GM19395 (cell line): Measurements from ENCODE around the gene KIF2A.
A peak's percentile ranks its signal among the peaks of the same experiment; 100 is the strongest.

Experiments used
- ATAC-seq: cut with Tn5 transposase; IDR thresholded peaks from one replicate; pipeline ENCODE4 v1.9.1; 2021; ENCODE audit warnings: mild to moderate bottlenecking, moderate library complexity; ENCODE audit not compliant: unreplicated experiment

KIF2A gene

GRCh38 chr5:62327138-62328053 is 21.4 kb downstream of the KIF2A start:
- no peak for ATAC-seq

DNA sequence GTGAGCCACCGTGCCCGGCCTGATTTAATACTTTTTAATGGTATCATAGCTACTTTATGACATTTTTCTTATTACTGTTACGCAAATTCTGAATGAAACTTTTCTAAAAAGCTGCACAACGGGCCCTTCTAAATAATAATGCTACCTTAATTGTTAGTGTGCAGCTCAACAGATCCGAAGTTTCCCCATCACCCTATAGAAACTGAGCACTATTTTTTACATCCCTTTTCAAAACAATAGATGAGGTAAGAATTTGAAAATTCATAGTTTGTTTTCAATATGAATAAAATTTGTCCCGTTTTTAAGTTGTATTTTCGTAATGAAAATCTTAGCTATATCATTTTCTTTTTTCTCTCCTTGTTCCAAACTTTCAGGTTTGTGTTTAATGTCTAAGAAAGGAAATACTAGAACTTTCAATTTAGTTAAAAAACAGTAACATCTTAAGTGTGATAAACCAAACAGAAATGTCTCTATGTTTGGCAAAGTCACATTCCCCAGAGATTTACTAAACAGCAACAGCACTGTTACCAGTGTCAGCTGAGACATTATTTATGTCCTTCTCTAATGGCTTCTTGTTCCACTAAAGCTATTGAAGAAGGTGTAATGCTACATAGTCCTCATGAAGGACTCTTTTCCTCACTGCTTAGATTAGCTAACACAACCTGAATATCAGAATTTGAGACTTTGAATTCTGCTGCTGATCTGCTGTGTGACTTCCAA is 22.9 kb downstream of the KIF2A start:
- no peak for ATAC-seq

DNA sequence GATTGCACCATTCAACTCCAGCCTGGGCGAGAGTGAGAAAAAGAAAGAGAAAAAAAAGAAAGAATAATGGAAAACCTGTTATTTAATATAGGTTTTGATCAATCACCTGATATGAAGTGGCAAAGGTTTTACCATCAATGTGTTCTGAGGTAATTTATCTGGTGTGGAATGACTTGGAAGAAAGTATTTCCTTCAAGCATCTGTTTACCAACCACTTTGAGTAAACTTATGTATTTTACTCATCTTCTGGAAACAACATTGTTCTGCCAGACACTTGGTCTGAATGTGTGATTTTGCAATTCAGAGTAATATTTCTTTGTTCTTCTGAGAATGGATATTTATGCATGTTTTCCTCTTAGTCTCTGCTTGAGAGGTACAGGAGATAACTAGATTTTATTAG is 24.3 kb downstream of the KIF2A start:
- no peak for ATAC-seq

DNA sequence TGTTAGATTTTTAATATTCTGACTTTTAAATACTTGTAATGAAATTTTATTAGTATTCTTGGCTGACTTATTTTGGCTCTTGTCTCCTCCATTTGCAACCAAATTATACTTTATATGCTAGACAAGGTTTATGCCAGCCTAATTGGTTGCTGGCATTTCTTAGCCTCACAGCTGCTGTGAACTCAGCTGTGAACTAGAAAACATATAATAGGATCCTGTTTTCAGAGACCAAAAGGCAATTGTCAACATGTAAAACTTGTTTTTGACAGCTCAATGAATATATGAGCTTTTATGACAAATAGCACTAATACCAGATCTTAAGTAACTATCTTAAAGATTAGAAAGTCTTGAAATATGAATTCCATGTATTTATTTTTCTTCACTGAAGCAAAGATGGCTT is 25.9 kb downstream of the KIF2A start:
- ATAC-seq = no peak

DNA sequence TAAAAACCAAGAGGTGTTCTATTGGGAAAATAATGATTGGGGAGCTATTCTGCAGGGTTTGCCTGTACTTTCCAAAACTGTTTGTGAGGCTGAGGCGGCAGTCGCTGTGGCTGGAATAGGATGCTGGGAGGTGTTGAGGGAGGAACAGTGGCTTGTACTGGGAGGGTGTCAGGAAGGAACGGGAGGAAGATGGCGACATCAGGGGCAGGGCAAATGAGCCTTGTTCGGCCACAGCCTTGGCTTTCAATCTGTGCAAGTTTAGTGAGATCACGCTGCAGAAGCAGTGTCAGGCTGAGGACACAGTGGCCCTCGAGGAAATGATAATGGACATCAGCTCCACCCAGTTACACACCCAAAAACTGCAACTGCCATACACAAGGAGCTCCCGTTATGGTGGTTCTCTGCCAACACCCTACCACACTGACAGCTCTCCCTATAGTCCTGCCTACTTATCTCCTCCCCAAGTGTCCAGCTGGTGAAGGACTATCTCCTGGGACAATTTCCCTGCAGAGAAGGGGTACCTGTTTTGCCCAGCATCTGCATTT is 27.3 kb downstream of the KIF2A start:
- ATAC-seq = no peak

- no peak for ATAC-seq
Observed at GRCh38 chr5:62334082-62334481, 28.1 kb downstream of the KIF2A start.

DNA sequence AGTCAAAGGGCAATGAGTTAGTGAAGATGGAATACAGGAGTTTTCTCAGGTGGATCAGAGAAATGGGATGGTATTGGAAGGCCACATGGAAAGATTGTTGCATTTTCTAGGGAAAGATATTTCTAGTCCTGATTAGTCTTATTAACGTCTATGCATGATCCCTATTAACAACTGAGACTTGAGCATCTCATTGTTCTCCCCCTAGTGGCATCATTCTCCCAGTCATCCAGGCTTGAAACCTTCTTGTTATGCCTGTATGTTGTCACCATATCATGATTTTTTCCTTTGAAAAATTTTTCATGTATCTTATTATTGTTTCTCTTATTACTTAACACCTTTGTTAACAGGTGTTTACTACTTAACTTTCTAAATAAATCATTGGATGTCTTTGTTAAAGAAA is 34.4 kb downstream of the KIF2A start:
- no peak for ATAC-seq

DNA sequence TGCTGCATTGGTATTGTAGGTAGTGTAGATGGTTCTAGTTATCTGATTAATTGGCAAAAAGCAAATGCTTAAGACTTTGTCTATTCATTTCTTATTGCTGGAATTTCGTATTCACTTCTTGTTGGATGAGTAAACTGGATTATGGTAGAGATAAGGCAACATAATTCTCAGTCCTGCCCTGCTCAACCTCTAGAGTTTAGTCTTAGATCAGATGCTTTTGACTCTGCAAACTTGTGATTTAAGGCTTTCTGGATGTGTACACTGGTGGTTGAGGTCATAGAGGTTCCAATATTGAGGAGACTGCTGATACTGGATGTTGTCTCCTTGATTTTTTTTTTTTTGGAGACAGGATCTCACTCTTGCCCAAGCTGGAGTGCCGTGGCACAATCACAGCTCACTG is 35.0 kb downstream of the KIF2A start:
- ATAC-seq = no peak

DNA sequence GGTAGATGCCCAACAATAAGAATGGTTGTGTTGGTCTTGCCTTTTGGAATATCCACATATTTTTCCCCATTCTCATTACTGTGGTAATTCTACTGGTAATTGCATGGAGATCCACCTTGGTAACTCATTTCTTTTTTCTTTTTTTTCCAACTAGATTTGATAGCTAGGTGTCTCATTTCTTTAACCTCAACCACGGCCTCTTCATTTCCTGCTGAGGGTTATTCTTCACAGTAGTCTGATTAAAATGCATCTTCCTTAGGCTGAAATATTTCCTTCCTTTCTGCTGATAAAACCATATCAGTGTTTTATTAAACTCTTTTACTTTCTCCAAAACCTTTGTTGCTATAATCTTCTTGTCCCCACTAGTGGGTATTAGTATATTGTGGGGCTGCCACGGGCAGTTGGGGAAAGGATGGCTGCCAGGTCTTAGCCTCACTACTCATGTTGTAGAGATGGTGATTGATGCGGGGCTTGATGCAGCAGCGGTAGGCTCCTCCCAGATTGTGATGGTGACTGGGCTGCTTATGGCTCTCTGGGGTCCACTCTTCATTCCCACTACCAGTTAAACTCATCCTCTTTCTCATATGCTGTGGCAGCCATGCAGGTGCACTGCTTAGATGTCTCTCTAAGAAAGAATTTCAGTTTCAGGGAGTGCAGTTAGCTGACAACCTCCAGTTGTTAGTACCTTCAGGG is 35.9 kb downstream of the KIF2A start:
- ATAC-seq = peak; percentile 83

DNA sequence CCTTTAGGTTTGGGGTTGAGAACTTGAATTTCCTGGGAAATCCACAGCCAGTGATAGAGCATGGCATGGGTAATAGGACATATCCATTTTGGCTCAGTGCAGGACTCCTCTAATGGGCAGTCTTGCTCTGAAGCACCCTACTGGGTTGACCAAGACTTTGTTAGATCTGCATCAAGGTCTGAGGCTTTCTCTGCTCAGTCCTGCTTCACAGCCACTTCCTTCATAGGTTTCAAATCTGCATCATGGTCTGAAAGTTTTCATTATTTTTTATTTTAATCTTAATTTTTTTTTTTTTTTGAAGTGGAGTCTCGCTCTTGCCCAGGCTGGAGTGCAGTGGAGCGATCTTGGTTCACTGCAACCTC is 36.5 kb downstream of the KIF2A start:
- peak; percentile 68 for ATAC-seq

DNA sequence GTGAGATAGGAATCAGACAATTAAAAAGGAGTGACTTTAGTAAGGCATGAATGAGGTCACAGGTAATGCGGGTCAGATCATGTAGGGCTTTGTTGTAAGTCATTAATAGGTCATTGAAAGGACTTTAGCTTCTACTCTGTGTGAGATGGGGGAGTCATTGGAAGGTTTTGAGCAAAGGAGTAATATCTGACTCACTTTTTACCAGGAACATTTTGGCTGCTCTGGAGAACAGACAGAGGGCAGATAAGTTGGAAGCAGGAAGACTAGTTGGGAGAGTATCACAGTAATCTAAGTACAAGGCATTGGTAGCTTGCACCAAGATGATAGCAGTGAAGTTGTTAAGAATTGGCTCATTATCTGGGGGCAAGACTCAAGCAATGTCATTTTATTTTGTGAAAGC is 37.4 kb downstream of the KIF2A start:
- no peak for ATAC-seq

DNA sequence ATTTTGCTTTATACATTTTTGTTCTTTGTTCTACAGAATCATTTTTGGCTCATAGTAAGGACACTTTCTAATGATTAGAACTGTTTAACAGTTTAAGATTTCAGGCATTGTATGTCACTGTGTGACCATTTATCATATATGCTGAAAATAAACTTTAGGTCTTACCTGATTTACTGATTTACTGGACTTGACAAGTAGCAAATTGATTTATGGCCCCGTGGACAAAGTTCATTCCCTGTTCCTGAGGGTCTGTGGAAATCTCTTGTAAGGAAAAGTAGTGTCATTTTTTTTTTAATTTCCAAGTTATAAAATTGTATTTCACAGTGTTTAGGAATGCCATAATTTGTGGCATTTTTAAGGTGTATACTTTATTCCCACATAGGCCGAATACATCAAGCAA is 40.7 kb downstream of the KIF2A start:
- ATAC-seq = no peak

- no peak for ATAC-seq
Observed at GRCh38 chr5:62347928-62348327, 41.9 kb downstream of the KIF2A start.

DNA sequence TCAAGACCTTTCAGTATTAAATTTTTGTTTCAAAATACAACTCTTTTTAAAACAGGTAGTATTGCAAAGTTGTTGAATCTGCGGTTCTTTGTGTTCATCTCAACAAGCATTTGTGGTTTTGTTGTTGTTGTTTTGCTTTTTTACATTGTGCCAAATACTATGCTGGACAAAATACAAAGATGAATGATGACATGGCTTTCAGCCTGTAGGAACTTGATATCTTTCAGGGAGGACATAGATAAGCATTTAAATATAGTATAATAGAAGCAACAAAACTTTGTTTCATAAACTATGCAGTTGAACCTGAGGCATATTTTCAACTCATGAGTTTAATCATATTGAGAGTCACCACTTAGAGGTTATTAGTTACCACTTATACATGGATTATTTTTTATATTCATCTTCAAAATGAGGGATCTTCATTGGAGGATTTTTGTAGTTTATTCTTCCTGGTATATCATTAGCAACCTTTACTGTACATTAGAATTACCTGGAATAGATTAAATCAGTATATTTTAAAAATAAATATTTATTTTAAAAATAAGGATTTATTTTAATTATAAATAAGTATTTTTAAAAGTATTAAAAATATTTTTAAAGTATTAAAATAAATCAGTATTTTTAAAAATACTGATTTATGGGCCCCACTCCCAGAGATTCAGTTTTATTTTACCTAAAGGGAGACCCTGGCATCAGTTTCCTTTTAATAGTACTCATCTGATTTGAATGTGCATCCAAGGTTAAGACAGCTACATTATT is 42.9 kb downstream of the KIF2A start:
- ATAC-seq = no peak

GRCh38 chr5:62354028-62354874 is 48.2 kb downstream of the KIF2A start:
- ATAC-seq = peak; percentile 96

- ATAC-seq = no peak
Observed at GRCh38 chr5:62362701-62363100, 56.7 kb downstream of the KIF2A start.

- ATAC-seq = no peak
Observed at GRCh38 chr5:62369039-62369438, 63.0 kb downstream of the KIF2A start.

DNA sequence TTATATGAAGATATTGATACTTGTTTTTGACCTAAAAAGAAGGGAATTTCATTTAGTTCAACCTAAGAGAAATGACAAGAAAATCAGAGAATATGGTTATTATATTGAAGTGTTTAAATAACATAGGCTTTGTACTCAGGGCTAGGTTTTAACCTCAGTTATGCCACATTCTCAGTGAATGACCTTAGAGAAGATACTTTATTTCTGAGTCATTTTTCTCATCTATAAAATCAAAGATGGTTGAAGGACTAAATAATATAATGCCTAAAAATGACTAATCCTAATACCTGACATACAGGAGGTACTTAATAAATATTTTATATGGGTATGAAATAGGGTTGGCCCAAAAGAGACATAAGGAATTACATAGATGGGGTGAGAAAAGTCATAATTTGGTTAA is 65.4 kb downstream of the KIF2A start:
- ATAC-seq = no peak

DNA sequence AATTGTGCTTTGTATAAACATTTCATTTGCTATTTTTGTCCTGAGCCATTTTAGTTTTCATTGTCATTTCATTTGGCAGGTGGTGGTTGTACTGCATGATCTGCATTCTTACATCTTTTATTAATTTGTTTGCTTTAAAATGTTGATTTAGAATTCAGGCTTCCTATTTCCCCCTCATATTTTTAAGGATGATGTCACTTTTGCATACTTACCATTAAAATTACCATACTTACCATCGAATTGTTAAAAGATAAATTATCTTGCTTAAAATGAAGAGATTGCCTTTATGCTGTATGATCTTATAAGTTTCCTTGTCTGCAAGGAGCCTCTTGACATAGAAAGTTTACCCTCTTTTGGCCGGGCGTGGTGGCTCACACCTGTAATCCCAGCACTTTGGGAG is 66.6 kb downstream of the KIF2A start:
- no peak for ATAC-seq

DNA sequence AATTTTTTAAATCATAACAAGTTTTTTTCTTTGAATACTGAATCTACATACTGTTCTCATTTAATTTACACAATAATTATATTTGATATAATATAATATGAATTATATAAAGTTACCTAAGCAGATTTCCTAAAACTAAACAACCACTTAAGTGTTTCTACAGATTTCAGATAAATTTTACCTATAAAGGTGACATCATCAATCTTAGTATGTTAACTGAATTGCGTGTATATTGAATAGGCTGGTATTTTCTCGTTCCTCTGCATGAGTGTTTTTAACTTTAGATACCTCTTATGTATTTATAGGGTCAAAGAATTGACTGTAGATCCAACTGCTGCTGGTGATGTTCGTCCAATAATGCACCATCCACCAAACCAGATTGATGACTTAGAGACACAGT is 67.4 kb downstream of the KIF2A start:
- ATAC-seq = no peak
